Astrocyte (in vitro differentiated cells and primary cell): Measurements from ENCODE around the gene FFAR1. TPM values are rescaled to one million over a fixed set of nuclear protein-coding genes. Genes with fewer than 3 reads are reported as not detected.

Source experiments
- DNase-seq: peaks from one replicate; pipeline ENCODE4 v3.0.0-alpha.2; 2010; ENCODE audit warnings: low read depth
- FAIRE-seq: peaks from 2 replicates; lab custom pipeline; 2011; peaks lifted over from hg19 to GRCh38; lab: Jason Lieb, UNC
- H2AFZ ChIP-seq: 2 replicates; pipeline ENCODE4 v1.6.0; 2012; ENCODE audit warnings: low read depth, low read length, inconsistent platforms
- H3K27ac ChIP-seq: 2 replicates; pipeline ENCODE4 v1.5.1; 2011; ENCODE audit warnings: low read depth, low read length, inconsistent platforms
- H3K27me3 ChIP-seq: 2 replicates; pipeline ENCODE4 v1.6.0; 2011; ENCODE audit warnings: low read length, inconsistent platforms; ENCODE audit not compliant: insufficient read depth
- H3K36me3 ChIP-seq: 2 replicates; pipeline ENCODE4 v1.5.1; 2011; ENCODE audit warnings: low read length, inconsistent platforms; ENCODE audit not compliant: insufficient read depth
- H3K4me1 ChIP-seq: 2 replicates; pipeline ENCODE4 v1.5.1; 2011; ENCODE audit warnings: low read length, inconsistent platforms; ENCODE audit not compliant: insufficient read depth
- H3K4me2 ChIP-seq: 2 replicates; pipeline ENCODE4 v1.6.0; 2012; ENCODE audit warnings: low read length, inconsistent platforms
- H3K4me3 ChIP-seq: 2 replicates; pipeline ENCODE4 v1.5.1; 2011; ENCODE audit warnings: low read depth, mild to moderate bottlenecking, low read length, inconsistent platforms; ENCODE audit not compliant: insufficient read depth
- H3K79me2 ChIP-seq: 2 replicates; pipeline ENCODE4 v1.6.0; 2012; ENCODE audit warnings: mild to moderate bottlenecking, low read length, inconsistent platforms; ENCODE audit not compliant: insufficient read depth
- H3K9ac ChIP-seq: 2 replicates; pipeline ENCODE4 v1.6.0; 2012; ENCODE audit warnings: mild to moderate bottlenecking, low read length, inconsistent platforms
- H3K9me3 ChIP-seq: 2 replicates; pipeline ENCODE4 v1.5.1; 2012; ENCODE audit warnings: low read depth, mild to moderate bottlenecking, low read length, inconsistent platforms; ENCODE audit not compliant: insufficient read depth
- H4K20me1 ChIP-seq: 2 replicates; pipeline ENCODE4 v1.6.0; 2012; ENCODE audit warnings: low read length, inconsistent platforms; ENCODE audit not compliant: insufficient read depth
- H3K27ac Mint-ChIP-seq: one replicate; pipeline ENCODE4 v1.8.0; 2021; ENCODE audit warnings: mild to moderate bottlenecking, mixed read lengths; ENCODE audit not compliant: unreplicated experiment
- H3K27me3 Mint-ChIP-seq: one replicate; pipeline ENCODE4 v1.8.0; 2021; ENCODE audit warnings: low read depth, mixed read lengths; ENCODE audit not compliant: unreplicated experiment
- H3K36me3 Mint-ChIP-seq: one replicate; pipeline ENCODE4 v1.8.0; 2021; ENCODE audit warnings: low read depth, mixed read lengths; ENCODE audit not compliant: unreplicated experiment
- H3K4me1 Mint-ChIP-seq: one replicate; pipeline ENCODE4 v1.8.0; 2021; ENCODE audit warnings: low read depth, mixed read lengths; ENCODE audit not compliant: unreplicated experiment
- H3K4me3 Mint-ChIP-seq: one replicate; pipeline ENCODE4 v1.8.0; 2021; ENCODE audit warnings: mild to moderate bottlenecking, moderate library complexity, mixed read lengths; ENCODE audit not compliant: unreplicated experiment
- H3K9me3 Mint-ChIP-seq: one replicate; pipeline ENCODE4 v1.8.0; 2021; ENCODE audit warnings: mild to moderate bottlenecking, mixed read lengths; ENCODE audit not compliant: unreplicated experiment
- EZH2 ChIP-seq: IDR thresholded peaks from 2 replicates; pipeline ENCODE4 v1.6.1; 2012; ENCODE audit warnings: mild to moderate bottlenecking, low read length, inconsistent platforms; ENCODE audit not compliant: insufficient read depth
- total RNA-seq: library from RNA; stranded (reverse); gene quantifications from 2 replicates; pipeline ENCODE4 v1.2.1, GENCODE V29; 2021
- TF ChIP-seq, protein P1 (sequence below): IDR thresholded peaks from 2 replicates; pipeline ENCODE4 v1.5.1; 2011; ENCODE audit warnings: low read depth, mild to moderate bottlenecking, inconsistent platforms, low read length, moderate library complexity; ENCODE audit not compliant: insufficient read depth

FFAR1 gene
- total RNA-seq, 1 donor from 2014 or later, result not detected

DNA sequence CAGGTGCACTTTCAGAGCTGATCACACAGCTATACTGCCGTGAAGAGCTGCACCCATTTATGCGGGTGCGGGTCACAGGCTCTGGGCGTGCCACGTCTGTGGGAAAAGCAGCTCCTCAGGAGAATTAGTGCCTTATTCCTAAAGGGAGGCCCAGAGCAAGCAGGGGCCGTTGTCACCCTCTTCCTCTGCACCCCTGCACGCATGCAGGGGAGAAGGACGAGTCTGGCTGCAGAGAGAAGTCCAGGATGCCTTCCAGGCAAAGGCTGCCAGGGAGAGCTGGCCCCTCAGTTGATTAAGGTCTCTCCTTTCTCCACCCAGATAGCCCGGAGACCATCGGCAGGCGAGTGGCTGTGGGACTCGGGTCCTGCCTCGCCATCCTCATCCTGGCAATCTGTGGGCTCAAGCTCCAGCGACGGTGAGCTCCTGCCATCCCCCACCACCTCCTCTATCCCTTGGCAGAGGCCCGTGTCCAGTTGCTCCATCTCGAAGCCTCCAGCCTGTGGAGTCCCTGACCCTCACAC is 3.1 kb upstream of the FFAR1 start:
- Histone ChIP-seq H3K36me3 (no peaks in the 10 kb centered on the region), H3K4me1 (no peaks in the 10 kb centered on the region), H3K79me2 (no peaks in the 10 kb centered on the region), H2AFZ (no peak overlapping the region), H3K9me3 (no peaks in the 10 kb centered on the region), H3K9ac (no peak overlapping the region), H3K4me3 (no peak overlapping the region), H3K27ac (no peak overlapping the region), H3K4me2 (no peak overlapping the region), H3K27me3 (peaks cover 3% of the 10 kb centered on the region), H4K20me1 (no peaks in the 10 kb centered on the region)
- no peak overlapping the region for H3K27ac Mint-ChIP-seq
- DNase-seq (no peak), FAIRE-seq (no peak)
- no peaks in the 10 kb centered on the region for H3K36me3 Mint-ChIP-seq
- H3K27me3 Mint-ChIP-seq, result peaks cover 76% of the 10 kb centered on the region
- no peak overlapping the region for H3K4me3 Mint-ChIP-seq
- TF ChIP-seq EZH2, result no peak
- TF ChIP-seq, protein P1, sequence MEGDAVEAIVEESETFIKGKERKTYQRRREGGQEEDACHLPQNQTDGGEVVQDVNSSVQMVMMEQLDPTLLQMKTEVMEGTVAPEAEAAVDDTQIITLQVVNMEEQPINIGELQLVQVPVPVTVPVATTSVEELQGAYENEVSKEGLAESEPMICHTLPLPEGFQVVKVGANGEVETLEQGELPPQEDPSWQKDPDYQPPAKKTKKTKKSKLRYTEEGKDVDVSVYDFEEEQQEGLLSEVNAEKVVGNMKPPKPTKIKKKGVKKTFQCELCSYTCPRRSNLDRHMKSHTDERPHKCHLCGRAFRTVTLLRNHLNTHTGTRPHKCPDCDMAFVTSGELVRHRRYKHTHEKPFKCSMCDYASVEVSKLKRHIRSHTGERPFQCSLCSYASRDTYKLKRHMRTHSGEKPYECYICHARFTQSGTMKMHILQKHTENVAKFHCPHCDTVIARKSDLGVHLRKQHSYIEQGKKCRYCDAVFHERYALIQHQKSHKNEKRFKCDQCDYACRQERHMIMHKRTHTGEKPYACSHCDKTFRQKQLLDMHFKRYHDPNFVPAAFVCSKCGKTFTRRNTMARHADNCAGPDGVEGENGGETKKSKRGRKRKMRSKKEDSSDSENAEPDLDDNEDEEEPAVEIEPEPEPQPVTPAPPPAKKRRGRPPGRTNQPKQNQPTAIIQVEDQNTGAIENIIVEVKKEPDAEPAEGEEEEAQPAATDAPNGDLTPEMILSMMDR, result no peak
- H3K4me1 Mint-ChIP-seq, result peaks cover 3% of the 10 kb centered on the region
- no peaks in the 10 kb centered on the region for H3K9me3 Mint-ChIP-seq

DNA sequence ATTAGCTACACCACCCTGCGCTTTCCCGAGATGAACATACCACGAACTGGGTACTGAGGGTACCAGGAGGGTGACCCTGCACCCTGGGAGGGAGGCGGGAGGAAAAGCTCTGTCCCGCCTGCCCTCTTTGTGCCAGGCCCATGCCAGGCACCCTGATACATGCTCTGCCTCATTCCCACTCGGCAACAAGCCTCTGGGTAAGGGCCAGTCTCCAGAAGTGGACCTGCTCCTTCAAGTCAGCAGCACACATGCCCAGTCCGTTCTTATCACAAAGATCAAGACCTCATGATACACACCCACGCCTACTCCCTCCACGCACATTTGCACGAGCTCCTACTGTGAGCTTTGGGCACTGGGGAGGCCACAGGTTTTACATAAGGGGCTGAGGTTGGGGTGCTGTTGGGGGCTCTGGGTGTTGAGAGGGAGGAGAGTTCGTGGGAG is 2.0 kb upstream of the FFAR1 start:
- Histone ChIP-seq H3K9ac (no peak overlapping the region), H3K27me3 (peaks cover 3% of the 10 kb centered on the region), H3K4me2 (no peak overlapping the region), H3K27ac (no peak overlapping the region), H2AFZ (no peak overlapping the region), H4K20me1 (no peaks in the 10 kb centered on the region), H3K36me3 (no peaks in the 10 kb centered on the region), H3K4me3 (no peak overlapping the region), H3K79me2 (no peaks in the 10 kb centered on the region), H3K4me1 (no peaks in the 10 kb centered on the region), H3K9me3 (no peaks in the 10 kb centered on the region)
- H3K9me3 Mint-ChIP-seq, result no peaks in the 10 kb centered on the region
- H3K4me3 Mint-ChIP-seq, result no peak overlapping the region
- FAIRE-seq (no peak), DNase-seq (no peak)
- no peaks in the 10 kb centered on the region for H3K36me3 Mint-ChIP-seq
- no peak for TF ChIP-seq EZH2
- TF ChIP-seq, protein P1, result no peak
- H3K4me1 Mint-ChIP-seq, result peaks cover 3% of the 10 kb centered on the region
- peaks cover 67% of the 10 kb centered on the region for H3K27me3 Mint-ChIP-seq
- no peak overlapping the region for H3K27ac Mint-ChIP-seq

DNA sequence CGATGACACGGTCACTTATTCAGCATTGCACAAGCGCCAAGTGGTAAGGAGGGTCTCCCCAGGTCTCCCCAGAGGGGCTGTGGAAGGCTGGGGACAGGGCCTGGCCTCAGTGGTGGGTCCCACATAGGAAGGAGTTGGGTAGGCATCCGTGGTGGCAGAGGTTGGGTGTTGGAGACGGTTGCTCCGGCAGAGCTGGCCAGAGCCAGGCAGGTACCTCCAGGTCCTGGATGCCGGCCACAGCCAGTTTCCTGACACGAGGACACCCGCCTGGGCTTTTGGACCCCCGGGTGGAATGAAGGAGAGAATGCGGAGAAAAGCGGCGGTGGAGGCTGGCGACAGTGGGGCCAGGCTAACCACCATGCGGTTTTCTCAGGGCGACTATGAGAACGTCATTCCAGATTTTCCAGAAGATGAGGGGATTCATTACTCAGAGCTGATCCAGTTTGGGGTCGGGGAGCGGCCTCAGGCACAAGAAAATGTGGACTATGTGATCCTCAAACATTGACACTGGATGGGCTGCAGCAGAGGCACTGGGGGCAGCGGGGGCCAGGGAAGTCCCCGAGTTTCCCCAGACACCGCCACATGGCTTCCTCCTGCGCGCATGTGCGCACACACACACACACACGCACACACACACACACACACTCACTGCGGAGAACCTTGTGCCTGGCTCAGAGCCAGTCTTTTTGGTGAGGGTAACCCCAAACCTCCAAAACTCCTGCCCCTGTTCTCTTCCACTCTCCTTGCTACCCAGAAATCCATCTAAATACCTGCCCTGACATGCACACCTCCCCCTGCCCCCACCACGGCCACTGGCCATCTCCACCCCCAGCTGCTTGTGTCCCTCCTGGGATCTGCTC is 1.3 kb upstream of the FFAR1 start:
- Histone ChIP-seq H3K27ac (no peak overlapping the region), H3K4me2 (no peak overlapping the region), H3K79me2 (no peaks in the 10 kb centered on the region), H3K9me3 (no peaks in the 10 kb centered on the region), H4K20me1 (no peaks in the 10 kb centered on the region), H2AFZ (no peak overlapping the region), H3K27me3 (peaks cover 3% of the 10 kb centered on the region), H3K4me1 (no peaks in the 10 kb centered on the region), H3K9ac (no peak overlapping the region), H3K36me3 (no peaks in the 10 kb centered on the region), H3K4me3 (no peak overlapping the region)
- H3K4me3 Mint-ChIP-seq, result no peak overlapping the region
- FAIRE-seq (no peak), DNase-seq (no peak)
- peaks cover 67% of the 10 kb centered on the region for H3K27me3 Mint-ChIP-seq
- H3K9me3 Mint-ChIP-seq, result no peaks in the 10 kb centered on the region
- peaks cover 3% of the 10 kb centered on the region for H3K4me1 Mint-ChIP-seq
- H3K36me3 Mint-ChIP-seq, result no peaks in the 10 kb centered on the region
- TF ChIP-seq EZH2, result no peak
- no peak overlapping the region for H3K27ac Mint-ChIP-seq
